Naive thymus-derived CD4-positive, alpha-beta T cell (primary cell): Measurements from ENCODE around the gene BIN1. TPM values are rescaled to one million over a fixed set of nuclear protein-coding genes. Genes with fewer than 3 reads are reported as not detected.

ENCODE experiments used
- ATAC-seq: fragments of 150-1000 bp; cut with Tn5 transposase; 2 replicates; pipeline ENCODE4 v1.10.0; 2021; ENCODE audit warnings: mild to moderate bottlenecking, moderate library complexity
- CTCF ChIA-PET: fragments of 350-600 bp; sonication (Branson Sonifier 250); formaldehyde crosslinking; loops from one replicate; lab custom pipeline; 2021; ENCODE audit warnings: antibody characterized with exemption; lab: Charles Lee
- POLR2A ChIA-PET: fragments of 350-600 bp; sonication (Branson Sonifier 250); formaldehyde crosslinking; loops from one replicate; lab custom pipeline; 2021; ENCODE audit warnings: antibody characterized with exemption, inconsistent platforms; lab: Charles Lee
- DNase-seq, 9 donors: peaks; one replicate each; pipeline versions ENCODE4 v3.0.0 to v3.0.0-alpha.2; 2020 to 2022; ENCODE audit warnings: mixed read lengths in 1 of 9
- H3K27ac ChIP-seq: one replicate; pipeline ENCODE4 v1.7.0; 2013; ENCODE audit warnings: mild to moderate bottlenecking, low read depth, low read length, moderate library complexity
- H3K27me3 ChIP-seq, 2 donors: one replicate each; pipeline ENCODE4 v1.7.0; 2013; ENCODE audit warnings: low read length in 2 of 2, mild to moderate bottlenecking in 2 of 2, moderate library complexity in 2 of 2; ENCODE audit not compliant: control insufficient read depth in 2 of 2, insufficient read depth in 2 of 2
- H3K36me3 ChIP-seq, 3 experiments: 1 replicate in 2 of 3; 2 replicates in 1 of 3; pipeline ENCODE4 v1.7.0; 2013; ENCODE audit warnings: low read length in 3 of 3, mild to moderate bottlenecking in 3 of 3, moderate library complexity in 1 of 3; ENCODE audit not compliant: insufficient read depth in 3 of 3, control insufficient read depth in 2 of 3
- H3K4me1 ChIP-seq, 2 donors: one replicate each; pipeline ENCODE4 v1.7.0; 2013; ENCODE audit warnings: low read length in 2 of 2, mild to moderate bottlenecking in 2 of 2, moderate library complexity in 1 of 2; ENCODE audit not compliant: control insufficient read depth in 2 of 2, insufficient read depth in 2 of 2
- H3K4me3 ChIP-seq: 2 replicates; pipeline ENCODE4 v1.7.0; 2013; ENCODE audit warnings: mild to moderate bottlenecking, low read length
- H3K9me3 ChIP-seq, 3 experiments: 1 replicate in 2 of 3; 2 replicates in 1 of 3; pipeline ENCODE4 v1.7.0; 2013; ENCODE audit warnings: low read length in 3 of 3; ENCODE audit not compliant: control insufficient read depth in 2 of 3
- H3K27ac Mint-ChIP-seq, 9 donors: one replicate each; pipeline ENCODE4 v1.8.0; 2020 to 2022; ENCODE audit warnings: mixed read lengths in 9 of 9, mild to moderate bottlenecking in 8 of 9, moderate library complexity in 5 of 9, inconsistent platforms in 2 of 9
- H3K27me3 Mint-ChIP-seq, 5 donors: one replicate each; pipeline ENCODE4 v1.8.0; 2021 to 2022; ENCODE audit warnings: mixed read lengths in 5 of 5, mild to moderate bottlenecking in 1 of 5
- H3K36me3 Mint-ChIP-seq, 5 donors: one replicate each; pipeline ENCODE4 v1.8.0; 2020 to 2022; ENCODE audit warnings: mixed read lengths in 5 of 5, mild to moderate bottlenecking in 3 of 5, inconsistent platforms in 1 of 5
- H3K4me1 Mint-ChIP-seq, 7 donors: one replicate each; pipeline ENCODE4 v1.8.0; 2020 to 2022; ENCODE audit warnings: mixed read lengths in 7 of 7, mild to moderate bottlenecking in 3 of 7, inconsistent platforms in 1 of 7
- H3K4me3 Mint-ChIP-seq, 10 donors: one replicate each; pipeline ENCODE4 v1.8.0; 2020 to 2022; ENCODE audit warnings: mild to moderate bottlenecking in 10 of 10, mixed read lengths in 10 of 10, moderate library complexity in 6 of 10, inconsistent platforms in 2 of 10
- H3K9me3 Mint-ChIP-seq, 11 donors: one replicate each; pipeline ENCODE4 v1.8.0; 2020 to 2022; ENCODE audit warnings: mixed read lengths in 11 of 11, mild to moderate bottlenecking in 4 of 11, inconsistent platforms in 1 of 11, moderate library complexity in 1 of 11
- intact Hi-C, 2 donors: fragments of 100-400 bp; cut with micrococcal nuclease; formaldehyde crosslinking; loops; one replicate each; pipeline ENCODE4 v1.15.1; 2023
- polyA plus RNA-seq, 2 donors: library from polyadenylated mRNA; unstranded; fragments of 300-500 nt; fragmentation: Illumina TruSeq; gene quantifications; one replicate each; pipeline ENCODE4 v1.2.3, GENCODE V29; 2021
- total RNA-seq, 6 experiments: library from RNA in 5 of 6; stranded (reverse) in 5 of 6; gene quantifications; 1 replicate in 5 of 6; 2 replicates in 1 of 6; pipeline ENCODE4 v1.2.3 and lab custom pipeline; 2021 to 2026

BIN1 gene
- total and polyA plus RNA-seq, 7 experiments from 2014 or later = 103 to 161 (median 117) TPM

GRCh38 chr2:127063701-127064590 lies 43.0 kb downstream of the BIN1 start:
- Histone ChIP-seq H3K27me3 (no peaks in the 10 kb centered on the region), H3K36me3 (peaks cover 0 to 86% (median 16%) of the 10 kb centered on the region in 3 experiments), H3K4me1 (peaks cover 5 to 9% of the 10 kb centered on the region in 2 donors), H3K27ac (no peak overlapping the region), H3K9me3 (no peaks in the 10 kb centered on the region), H3K4me3 (no peak overlapping the region)
- intact Hi-C loops = loop anchor here in 1 of 2 donors (2.0 kb wide), 1 partner anchor 17 kb away; no protein-coding TSS in a partner anchor
- peaks cover 6 to 27% (median 7%) of the 10 kb centered on the region in 7 donors for H3K4me1 Mint-ChIP-seq
- DNase-seq (no peak), ATAC-seq (no peak)
- POLR2A ChIA-PET = no interaction called here
- peaks cover 0 to 21% (median 4%) of the 10 kb centered on the region in 5 donors for H3K36me3 Mint-ChIP-seq
- CTCF ChIA-PET = interaction anchor here (0.9 kb wide), 1 partner anchor 45 kb away, joined by 4 read pairs; no protein-coding TSS in a partner anchor
- H3K4me3 Mint-ChIP-seq = no peak overlapping the region
- peak overlapping the region in 2 of 9 donors; percentile 18 to 51 for H3K27ac Mint-ChIP-seq
- H3K27me3 Mint-ChIP-seq = no peaks in the 10 kb centered on the region
- no peaks in the 10 kb centered on the region for H3K9me3 Mint-ChIP-seq

- Mint-ChIP-seq H3K36me3 (peaks cover 0 to 23% (median 4%) of the 10 kb centered on the region in 5 donors), H3K4me3 (no peak overlapping the region), H3K4me1 (peaks cover 0 to 19% (median 0%) of the 10 kb centered on the region in 7 donors), H3K9me3 (no peaks in the 10 kb centered on the region), H3K27ac (peak overlapping the region in 2 of 9 donors; percentile 8 to 21), H3K27me3 (no peaks in the 10 kb centered on the region)
- peaks cover 0 to 9% of the 10 kb centered on the region in 2 donors for H3K4me1 ChIP-seq
- ATAC-seq (no peak), DNase-seq (no peak)
- peaks cover 0 to 89% (median 19%) of the 10 kb centered on the region in 3 experiments for H3K36me3 ChIP-seq
- intact Hi-C loops = no loop called here
- H3K4me3 ChIP-seq = no peak overlapping the region
- ChIA-PET POLR2A (interaction anchor here (1.5 kb wide), 1 partner anchor 19 kb away, joined by 6 read pairs; no protein-coding TSS in a partner anchor), CTCF (no interaction called here)
- H3K27ac ChIP-seq = peak overlapping the region; percentile 20
- no peaks in the 10 kb centered on the region for H3K9me3 ChIP-seq
- no peaks in the 10 kb centered on the region for H3K27me3 ChIP-seq
These were observed 45.3 kb downstream of the BIN1 start for GRCh38 chr2:127061375-127062273.

- Histone ChIP-seq H3K27ac (no peak overlapping the region), H3K4me3 (no peak overlapping the region), H3K36me3 (peaks cover 0 to 89% (median 19%) of the 10 kb centered on the region in 3 experiments), H3K4me1 (peaks cover 0 to 9% of the 10 kb centered on the region in 2 donors), H3K9me3 (no peaks in the 10 kb centered on the region), H3K27me3 (no peaks in the 10 kb centered on the region)
- H3K9me3 Mint-ChIP-seq = no peaks in the 10 kb centered on the region
- no peaks in the 10 kb centered on the region for H3K27me3 Mint-ChIP-seq
- POLR2A ChIA-PET = no interaction called here
- no peak overlapping the region for H3K4me3 Mint-ChIP-seq
- peaks cover 0 to 21% (median 4%) of the 10 kb centered on the region in 5 donors for H3K36me3 Mint-ChIP-seq
- DNase-seq = no peak
- H3K4me1 Mint-ChIP-seq = peaks cover 0 to 7% (median 0%) of the 10 kb centered on the region in 7 donors
- intact Hi-C loops = no loop called here
- no peak for ATAC-seq
- no peak overlapping the region for H3K27ac Mint-ChIP-seq
- CTCF ChIA-PET = no interaction called here
These were observed 46.5 kb downstream of the BIN1 start for GRCh38 chr2:127060264-127060945.

- H3K4me3 Mint-ChIP-seq = no peak overlapping the region
- peak overlapping the region in 1 of 9 donors; percentile 8 for H3K27ac Mint-ChIP-seq
- ATAC-seq (no peak), DNase-seq (no peak)
- H3K9me3 Mint-ChIP-seq = no peaks in the 10 kb centered on the region
- H3K4me1 Mint-ChIP-seq = peaks cover 0 to 6% (median 0%) of the 10 kb centered on the region in 7 donors
- CTCF ChIA-PET = no interaction called here
- no peak overlapping the region for H3K27ac ChIP-seq
- peaks cover 0 to 21% (median 4%) of the 10 kb centered on the region in 5 donors for H3K36me3 Mint-ChIP-seq
- H3K4me1 ChIP-seq = peaks cover 0 to under 1% of the 10 kb centered on the region in 2 donors
- intact Hi-C loops = no loop called here
- H3K4me3 ChIP-seq = no peak overlapping the region
- peaks cover 0 to 93% (median 19%) of the 10 kb centered on the region in 3 experiments for H3K36me3 ChIP-seq
- no peaks in the 10 kb centered on the region for H3K27me3 Mint-ChIP-seq
- POLR2A ChIA-PET = no interaction called here
- H3K9me3 ChIP-seq = no peaks in the 10 kb centered on the region
- H3K27me3 ChIP-seq = no peaks in the 10 kb centered on the region
These were observed 47.4 kb downstream of the BIN1 start for GRCh38 chr2:127059559-127059958.

GRCh38 chr2:127058954-127059252 lies 48.1 kb downstream of the BIN1 start:
- Histone ChIP-seq H3K27me3 (no peaks in the 10 kb centered on the region), H3K4me3 (no peak overlapping the region), H3K27ac (no peak overlapping the region), H3K36me3 (peaks cover 0 to 97% (median 18%) of the 10 kb centered on the region in 3 experiments), H3K4me1 (no peaks in the 10 kb centered on the region), H3K9me3 (no peaks in the 10 kb centered on the region)
- Mint-ChIP-seq H3K4me1 (peaks cover 0 to 6% (median 0%) of the 10 kb centered on the region in 7 donors), H3K27ac (peak overlapping the region in 2 of 9 donors; percentile 48 to 70), H3K9me3 (peaks cover 0 to 2% (median 0%) of the 10 kb centered on the region in 11 donors), H3K36me3 (peaks cover 0 to 21% (median 4%) of the 10 kb centered on the region in 5 donors), H3K27me3 (no peaks in the 10 kb centered on the region), H3K4me3 (no peak overlapping the region)
- ChIA-PET POLR2A (no interaction called here), CTCF (no interaction called here)
- DNase-seq = no peak
- ATAC-seq = no peak
- intact Hi-C loops = no loop called here
